Stimulated activated CD8-positive, alpha-beta memory T cell treated with anti-CD3 and anti-CD28 coated beads, Interleukin-4, amount 100 ng/mL, for 48 hours (primary cell): ENCODE measurements around the gene TDRKH.

Experiments used
- DNase-seq: peaks from one replicate; pipeline ENCODE4 v3.0.0-alpha.2; 2020

The TDRKH gene

DNA sequence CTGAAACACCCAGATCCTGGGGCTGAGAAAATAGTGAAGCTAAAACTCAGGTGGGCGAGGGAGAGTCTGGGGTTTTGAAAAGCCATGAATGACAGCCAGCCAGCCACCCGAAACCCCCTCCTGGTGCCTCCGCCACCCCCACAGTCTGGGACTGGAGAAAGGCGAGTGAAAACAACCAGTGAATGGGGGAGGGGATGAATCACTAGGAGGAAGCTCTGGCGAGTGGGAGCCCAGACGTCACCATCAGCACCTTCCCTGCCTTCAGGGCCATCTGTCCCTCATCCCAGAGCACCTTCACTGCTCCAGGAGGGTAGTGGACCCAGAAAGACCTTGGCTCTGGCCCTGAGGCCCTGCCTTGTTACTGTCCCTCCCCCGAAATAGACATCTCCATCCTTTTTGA is 32.1 kb upstream of the TDRKH start:
- DNase-seq = peak; percentile 81

DNA sequence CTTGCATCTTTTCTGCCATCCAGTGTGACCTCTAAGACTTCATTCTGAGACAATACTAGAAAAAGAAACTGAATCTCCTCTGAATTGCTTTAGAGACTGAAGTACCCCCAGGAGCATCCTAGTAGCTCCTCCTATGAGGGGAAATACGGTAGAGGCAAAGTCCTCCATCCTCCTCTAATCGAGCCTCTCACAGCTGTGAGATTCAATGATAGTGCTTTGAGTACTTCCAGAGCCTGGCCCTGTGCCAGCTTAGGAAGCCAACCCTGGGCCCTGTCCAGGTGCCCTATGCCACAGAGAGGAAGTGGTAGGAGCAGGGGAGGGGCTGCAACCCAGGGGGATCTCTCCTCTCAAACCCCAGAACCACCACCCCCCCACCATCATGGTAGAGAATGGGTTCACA is 30.6 kb upstream of the TDRKH start:
- DNase-seq = no peak

DNA sequence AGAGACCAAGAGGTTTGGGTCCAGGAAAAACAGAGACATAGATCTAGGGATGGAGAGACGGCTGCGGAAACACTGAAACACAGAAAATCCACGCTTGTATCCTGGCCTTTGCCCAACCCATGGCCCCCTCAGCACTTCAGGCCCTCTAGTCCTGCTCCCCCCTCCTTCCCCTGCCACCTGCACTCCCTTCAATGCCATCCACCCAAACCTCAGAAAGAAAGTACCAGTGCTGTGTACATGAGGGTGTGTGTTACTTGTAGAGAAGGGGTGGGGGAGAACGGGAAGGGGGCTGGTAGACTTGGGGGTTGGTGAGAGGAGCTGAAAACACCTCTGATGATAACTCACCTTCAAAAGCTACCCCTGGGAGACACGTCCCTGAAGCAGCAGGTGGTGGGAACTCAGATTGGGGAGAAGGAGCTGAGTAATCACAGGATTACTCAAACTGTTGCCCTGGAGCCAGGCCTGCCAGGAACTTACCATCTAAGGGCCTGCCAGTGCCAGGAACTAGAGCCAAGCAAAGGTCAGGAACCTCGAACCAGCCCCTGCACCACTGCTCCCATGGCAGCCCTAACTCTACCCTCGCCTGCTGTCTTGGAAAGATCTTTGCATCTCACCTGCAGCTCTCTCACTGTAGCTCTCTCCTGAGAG is 29.8 kb upstream of the TDRKH start:
- DNase-seq = peak; percentile 63

DNA sequence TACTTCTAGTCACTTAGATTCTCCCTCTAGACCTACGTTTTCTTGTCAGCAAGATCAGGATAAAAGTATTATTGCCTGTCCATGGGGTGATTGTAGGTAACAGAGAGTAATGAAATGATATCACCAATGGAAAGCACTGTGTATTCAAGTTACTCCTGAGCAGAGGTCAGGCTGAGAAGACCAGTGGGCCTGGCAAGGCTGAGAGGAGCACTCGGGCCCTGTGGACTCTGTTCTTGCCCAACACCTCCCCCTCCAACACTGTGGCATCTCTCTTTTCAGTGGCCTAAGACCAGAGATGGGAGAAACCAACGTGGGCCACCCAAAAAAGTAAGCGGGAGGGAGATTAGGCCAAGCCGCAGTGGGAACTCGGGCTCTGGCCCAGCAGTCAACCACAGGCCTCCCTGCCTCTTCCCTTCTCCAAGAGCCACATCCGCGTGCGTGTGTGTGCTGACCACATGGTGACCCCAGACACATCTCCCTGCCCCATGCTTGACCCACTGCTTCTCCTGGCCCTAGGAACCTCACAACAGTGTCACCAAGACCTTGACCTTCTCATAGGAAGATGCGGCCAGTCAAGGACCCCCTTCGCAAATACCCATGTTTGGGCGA is 29.0 kb upstream of the TDRKH start:
- DNase-seq = no peak

DNA sequence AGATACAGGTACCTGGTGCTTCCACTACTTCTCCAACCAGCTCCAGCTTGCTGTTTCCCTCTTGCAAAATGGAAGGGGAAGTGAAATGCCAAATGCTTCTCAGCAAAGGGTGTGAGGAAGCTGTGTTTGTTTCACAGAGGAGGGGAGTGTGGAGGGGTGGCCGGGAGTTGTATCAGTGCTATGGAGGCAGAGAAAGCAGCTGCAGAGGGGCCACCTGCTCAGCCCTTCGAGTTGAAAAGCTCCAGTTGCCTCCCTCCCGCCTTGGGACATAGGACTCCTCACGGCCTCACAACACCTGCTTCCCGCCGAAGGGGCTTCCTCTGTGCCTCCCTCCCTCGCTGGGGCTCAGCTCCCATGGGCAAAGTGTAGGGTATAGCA is 27.0 kb upstream of the TDRKH start:
- no peak for DNase-seq

DNA sequence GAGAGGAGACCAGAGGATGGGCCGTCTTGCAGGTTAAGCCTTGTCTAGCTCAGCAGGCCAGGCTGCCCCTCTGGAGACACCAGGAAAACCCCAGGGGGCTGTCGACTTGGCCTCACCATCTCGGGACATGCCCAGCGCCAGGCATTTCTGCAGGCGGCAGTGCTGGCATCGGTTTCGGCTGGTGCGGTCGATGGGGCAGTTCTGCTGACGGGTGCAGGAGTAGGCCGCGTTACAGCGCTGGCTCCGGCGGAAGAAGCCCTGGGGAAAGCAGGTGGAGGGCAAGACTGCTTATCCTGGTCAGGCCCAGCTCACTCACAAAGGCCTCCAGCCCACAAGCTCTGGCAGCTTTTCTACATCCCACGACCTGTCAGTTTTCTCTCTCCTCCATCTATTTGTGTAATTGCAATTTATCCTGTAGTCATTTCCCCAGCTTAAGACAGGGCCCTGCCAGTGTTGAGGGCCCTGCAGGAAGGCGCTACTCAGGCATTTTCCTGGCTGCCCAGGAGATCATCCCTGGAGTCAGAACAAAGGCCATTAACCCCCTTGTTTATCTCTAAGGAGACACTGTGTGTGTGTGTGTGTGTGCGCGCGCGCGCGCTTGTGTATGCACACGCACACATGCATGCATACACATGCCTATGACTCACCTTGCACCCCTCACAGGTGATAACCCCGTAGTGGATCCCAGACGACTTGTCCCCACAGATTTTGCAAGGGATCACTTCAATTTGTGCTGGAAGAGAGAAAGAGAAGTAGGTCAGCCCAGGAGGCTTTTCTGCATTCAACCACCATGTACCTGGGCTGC is 26.4 kb upstream of the TDRKH start:
- no peak for DNase-seq

DNA sequence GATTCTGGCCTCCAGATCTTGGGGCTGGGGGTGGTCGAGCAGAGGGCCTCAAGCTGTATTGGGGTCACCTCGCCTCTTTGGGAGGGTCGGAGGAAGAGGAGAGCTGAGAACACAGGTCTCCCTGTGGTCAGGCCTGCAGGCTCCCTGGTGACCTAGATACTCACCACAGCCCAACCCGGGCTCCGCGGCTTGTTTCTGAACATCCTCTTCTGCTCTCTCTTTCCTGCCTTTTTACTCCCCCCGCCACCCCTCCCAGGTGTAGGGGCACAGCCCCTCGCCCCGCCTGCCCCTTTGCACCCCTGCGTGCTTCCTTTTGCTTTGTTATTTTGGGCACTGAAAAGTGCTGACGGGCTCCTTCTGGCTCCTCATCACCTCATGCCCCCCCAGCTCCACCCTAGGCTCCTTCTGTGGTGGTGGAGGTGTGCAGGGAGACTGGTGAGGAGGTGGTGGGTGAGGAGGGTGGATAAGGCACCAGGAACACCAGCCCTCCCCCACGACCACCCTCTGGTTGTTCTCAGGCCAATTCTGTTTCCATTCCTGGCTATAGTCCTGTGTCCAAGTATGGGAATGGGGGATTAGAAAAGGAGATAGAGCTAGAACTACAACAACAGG is 25.5 kb upstream of the TDRKH start:
- no peak for DNase-seq

DNA sequence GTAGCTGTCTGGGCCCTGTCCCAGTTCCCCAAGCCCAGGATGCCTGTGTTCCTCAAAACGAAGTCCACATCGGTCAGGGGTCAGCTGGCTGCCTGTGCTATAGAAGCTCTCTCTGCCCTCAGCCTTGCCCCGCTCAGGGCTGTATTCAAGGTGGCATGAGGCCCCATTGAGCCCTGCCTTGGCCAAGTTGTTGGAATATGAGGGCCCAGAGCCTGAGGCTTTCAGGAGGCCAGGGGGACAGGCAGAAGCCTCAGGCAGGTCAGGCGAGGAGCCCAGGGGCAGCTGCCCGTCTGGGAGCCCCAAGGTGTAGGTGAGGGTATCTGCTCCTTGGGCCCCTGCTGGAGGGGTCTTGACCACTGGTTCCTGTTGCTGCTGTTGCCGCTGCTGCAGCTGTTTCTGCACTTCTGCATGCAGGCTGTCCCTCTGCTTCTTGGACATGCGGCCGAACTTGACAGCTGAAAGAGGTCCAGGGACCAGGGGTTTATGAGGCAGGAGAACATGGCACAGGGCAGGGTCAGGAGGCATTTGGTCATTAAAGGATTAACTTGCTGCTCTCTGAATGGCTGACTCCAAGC is 24.8 kb upstream of the TDRKH start:
- DNase-seq = no peak

DNA sequence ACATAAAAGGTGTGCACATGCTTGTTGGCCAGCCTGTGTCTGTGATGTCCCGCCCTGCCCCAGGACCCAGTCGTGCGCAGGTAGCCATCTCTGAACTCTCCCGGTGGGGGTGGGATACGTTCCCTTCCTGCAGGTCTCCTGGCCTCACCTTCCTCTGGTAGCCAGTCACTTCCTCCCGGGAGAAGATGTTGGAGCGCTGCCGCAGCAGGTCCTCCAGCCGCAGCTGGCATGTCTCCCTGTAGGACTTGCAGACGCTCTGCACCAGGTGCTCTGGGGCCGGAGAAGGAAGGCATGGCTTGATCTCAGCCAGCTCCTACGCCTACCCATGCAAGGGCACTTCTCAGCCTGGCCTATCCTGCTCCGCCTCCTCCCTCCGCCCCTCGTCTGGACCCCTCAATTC is 24.1 kb upstream of the TDRKH start:
- DNase-seq = no peak

DNA sequence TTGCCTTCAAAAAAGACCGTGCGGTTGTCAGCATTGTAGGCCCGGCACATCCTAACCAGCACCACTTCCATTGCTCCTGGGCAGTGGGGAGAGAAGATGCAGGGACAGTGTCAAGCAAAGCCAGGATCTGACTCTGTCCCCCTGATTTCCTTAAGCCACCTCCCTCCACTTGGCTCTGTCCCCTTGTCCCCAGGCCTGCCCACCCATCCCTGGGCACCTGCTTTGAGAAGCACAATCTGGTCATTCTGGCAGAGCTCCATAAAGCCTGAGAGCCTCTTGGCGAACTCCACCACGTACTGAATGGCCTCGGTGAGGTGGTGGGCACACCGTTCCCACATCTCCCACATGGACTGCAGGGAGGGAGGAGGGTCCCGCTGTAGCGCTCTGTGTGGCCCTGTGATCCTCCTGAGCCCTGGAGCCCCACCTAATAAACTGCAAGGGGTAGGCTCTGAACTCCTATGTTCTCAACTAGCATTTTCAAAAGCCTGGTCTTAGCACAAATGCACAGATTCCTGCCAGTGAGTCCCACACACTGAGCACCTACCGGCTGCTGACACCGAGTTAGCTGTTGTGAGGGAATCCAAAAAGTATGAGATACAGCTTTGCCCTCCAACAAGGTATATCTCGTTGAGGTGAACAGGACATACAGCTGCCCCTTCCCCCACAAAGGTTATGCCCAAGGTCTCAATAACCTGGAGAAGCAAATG is 23.1 kb upstream of the TDRKH start:
- no peak for DNase-seq

DNA sequence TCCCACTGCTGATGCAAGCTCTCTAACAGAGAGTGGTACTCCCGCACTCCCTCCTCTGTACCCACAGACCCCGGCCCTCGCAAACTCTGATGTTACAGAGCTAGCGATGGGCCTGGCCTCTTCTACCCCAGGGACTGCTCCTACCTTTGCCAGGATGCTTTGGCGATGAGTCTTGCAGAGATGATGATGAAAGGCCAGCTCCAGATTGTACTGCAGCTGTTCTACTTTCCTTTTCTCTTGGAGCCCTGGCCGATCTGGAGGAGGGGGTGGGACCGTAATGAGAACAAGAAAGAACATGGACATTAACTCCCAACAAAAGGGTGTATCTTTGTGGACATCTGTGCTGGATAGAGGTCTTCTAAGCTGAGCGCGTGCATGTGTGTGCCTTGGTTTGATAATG is 20.9 kb upstream of the TDRKH start:
- no peak for DNase-seq

DNA sequence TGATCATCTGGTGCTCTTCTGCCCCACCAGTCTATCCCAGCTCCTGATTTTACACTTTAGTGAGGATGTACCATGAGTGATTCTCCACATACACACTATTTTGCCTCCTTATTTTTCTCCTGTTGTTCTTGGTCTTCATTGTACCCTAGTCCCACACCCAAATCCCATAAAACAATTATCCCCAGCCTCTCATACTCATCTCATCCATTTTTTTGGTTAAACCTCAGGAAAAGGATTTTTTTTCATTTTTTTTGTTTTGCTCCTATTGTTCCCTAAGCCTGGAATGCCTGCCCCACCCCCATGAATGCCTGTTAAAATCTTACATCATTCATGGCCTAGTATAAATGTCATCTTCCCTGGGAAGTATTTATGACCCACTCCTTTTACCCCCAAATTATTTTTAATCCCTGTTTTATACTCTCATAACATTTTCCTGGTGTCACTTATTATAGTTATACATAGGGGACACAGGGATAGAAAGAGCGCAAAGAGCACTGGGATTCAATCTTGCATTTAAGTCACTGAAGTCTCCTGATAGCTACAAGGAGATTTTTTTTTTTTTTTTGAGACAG is 19.8 kb upstream of the TDRKH start:
- no peak for DNase-seq

DNA sequence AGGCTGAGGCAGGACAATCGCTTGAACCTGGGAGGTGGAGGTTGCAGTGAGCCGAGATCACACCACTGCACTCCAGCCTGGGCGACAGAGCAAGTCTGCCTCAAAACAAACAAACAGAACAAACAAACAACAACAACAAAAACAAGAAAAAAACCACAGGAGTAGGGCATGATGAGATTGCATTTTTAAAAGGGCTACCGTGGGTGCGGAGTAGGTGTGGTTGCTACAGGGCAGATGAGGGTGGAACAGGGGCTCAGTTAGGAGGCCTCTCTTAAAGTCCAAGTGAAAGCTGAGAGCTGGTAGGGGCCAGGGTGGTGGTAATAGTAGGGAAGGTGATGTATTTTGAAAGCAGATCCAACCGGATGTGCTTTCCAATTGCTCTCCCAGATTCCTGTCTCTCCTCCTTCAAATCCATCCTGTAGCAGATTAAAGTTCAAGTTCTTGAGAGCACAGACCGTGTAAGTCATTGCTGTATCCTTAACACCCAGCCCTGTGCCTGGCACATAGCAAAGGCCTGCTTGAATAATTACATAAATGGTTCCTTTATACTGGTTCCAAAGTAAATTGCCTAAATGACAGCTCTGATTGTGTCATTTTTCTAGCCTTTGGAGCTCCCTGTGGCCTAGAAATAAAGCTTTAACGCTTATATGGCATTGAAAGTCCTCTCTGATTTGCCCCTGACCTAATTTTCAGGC is 19.1 kb upstream of the TDRKH start:
- no peak for DNase-seq

DNA sequence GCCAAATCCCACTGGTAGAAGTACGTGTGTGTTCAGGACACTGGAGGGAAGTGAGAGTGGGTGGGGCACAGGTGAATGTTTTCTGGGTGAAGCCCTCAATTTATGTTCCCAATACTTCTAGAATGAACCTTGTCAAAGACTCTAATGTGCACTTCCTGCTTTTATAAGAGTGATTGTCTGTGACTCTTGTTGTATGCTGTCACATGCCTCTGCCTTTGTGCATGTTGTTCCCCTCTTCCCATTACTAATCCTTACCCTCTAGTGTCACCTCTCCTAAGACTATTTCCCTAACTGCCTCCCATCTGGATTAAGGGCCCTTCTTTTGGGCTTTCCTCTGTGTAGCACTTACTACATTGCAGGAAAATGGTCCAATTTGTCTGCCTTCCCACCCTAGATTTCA is 17.5 kb upstream of the TDRKH start:
- DNase-seq = no peak

DNA sequence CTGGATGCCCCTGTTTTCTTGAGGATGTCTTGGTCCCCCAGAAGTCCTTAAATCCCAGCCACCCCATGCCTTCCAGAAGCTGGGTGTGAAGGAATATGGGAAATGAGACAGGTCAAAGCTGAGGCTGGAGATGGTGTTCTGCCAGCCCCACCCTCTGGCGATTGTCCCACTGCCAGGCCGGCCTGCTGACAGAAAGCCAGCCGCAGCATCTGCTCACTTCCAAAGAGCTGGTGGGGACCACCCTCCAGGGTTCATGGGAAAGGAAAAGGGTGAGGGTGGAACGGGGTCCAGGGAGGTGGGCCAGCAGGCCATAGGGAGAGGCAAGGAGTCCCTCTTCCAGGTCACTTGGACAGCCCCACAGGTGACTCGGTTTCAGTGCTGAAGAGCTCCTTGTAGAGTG is 16.8 kb upstream of the TDRKH start:
- no peak for DNase-seq

DNA sequence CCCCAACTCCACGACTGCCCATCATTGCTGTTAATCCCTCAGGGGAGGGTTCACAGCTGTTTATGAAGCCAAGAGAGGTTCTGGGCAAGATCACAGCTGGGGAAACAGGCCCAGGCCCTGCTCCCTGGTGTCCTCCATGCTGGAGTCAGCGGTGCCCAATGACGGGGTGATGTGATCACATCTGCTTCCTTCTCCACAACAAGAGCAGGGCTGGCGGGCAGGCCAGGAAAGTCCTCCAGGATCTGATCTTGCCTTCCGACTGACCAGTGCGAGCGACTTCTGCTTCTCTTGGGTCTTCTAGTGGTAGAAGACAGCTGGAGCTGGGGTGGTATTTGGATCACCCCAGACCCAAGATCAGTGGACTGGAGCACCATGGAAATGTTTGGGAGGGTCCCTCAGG is 15.9 kb upstream of the TDRKH start:
- no peak for DNase-seq

DNA sequence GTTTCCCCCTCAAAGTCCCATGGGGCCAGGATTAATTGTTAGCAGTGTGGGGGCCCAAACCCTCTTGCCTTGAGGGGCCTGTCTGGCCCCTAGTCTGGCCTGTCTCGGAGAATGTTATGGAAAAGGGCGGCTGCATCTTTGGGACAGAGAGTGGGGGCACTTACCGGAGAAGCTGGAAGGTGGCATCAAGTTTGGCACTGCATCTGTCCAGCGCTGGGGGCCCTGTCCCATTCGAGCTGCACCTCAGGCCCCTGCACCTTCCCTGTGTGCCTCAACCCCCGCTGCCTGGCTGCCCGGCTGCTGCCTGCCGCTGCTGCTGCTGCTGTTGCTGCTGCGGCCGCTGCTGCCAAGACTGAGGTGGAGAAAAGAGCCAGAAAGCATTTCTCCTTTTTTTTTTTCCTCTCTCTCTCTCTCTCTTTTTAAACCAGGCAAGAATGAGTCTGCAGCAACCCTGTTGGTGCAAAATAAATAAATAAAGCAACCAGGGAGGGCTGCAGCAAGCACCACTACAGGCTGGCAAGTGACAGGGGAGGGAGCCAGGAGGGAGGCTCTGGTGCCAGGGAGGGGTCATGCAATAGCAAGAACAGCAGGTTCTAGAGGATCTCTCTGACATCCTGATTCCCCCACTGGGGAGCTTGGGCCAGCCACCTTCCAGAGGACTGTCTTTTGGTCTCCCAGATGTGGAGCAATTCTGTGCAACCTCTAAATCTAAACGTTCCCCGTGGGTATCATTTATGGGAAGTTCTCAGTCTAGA is 14.9 kb upstream of the TDRKH start, which contains the start of gene LINGO4:
LINGO4 (minus strand) TSS at position 354 of the 755 bp plus-strand sequence. CDS start 2,715 bp downstream, outside the sequence.
- DNase-seq = no peak

DNA sequence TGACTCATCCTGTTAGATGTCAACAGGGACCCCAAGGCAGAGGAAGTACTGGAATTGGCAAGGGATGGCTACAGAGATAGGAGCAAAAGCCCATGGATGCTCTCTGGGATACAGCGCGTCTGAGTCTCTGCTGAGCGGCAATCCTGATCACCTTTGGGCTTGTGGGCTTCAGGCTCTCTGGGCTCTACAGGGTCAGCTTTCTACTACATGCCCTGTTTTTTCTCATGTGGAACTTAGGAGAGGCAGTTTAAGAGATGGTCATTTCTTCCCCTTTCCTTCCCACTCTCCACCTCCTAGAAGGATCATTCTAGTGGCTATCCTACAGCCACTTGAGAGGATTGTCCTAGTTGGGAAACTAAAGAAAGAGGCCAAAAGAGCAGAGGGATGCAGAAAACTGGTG is 13.6 kb upstream of the TDRKH start:
- DNase-seq = no peak

DNA sequence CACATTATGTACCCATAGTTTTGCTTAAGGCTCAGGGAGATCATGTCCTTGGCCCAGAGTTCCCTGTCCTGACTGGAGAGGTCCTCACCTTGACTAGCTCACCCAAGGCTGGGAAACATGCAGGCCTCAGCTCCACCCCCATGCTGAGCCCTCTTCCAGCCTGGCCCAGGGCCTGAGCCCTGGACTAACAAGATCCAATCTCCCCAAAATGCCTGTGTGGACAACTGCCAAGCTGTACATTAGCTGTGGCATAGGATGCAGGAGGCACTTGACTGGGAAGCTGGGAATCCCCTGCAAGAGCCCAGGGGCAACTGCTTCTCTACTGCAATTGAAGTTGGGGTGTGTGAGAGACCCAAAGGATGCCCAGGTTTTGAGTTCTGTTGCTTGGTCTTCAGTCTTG is 12.9 kb upstream of the TDRKH start:
- no peak for DNase-seq

DNA sequence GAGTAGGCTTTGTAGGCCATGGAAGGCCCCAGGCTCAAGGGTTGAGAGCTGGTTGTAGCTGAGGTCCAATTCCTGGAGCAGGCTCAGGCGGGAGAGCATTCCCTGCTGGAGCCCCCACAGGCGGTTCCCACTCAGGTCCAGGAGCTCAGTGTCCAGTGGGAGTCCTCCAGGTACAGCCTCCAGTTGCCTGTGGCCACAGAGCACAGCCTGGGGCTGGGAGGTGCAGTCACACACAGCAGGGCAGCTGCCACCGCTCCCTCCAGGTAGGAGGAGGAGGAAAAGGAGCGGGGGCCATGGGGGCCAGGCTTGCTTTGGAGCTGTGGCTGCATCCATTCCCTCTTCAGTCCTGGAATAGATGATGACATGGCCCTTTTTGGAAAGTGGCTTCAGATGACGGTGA is 12.1 kb upstream of the TDRKH start:
- no peak for DNase-seq

DNA sequence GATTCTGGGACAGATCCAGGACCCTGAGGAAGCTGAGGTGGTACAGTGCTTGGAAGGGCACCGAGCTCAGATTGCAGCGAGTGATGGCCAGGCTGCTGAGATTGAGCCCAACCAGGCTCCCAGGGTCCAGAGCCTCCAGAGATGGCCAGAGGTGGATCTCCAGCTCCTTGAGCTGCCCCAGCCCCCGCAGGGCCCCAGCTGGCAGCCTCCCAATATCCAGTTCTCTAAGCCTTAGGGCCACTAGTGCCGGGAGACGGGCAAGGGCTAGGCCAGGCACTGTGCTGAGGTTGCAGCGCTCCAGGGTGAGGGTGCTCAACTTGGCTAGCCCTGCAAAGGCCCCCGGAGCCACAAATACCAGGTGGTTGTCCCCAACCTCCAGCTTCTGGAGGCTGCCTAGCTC is 11.5 kb upstream of the TDRKH start:
- DNase-seq = no peak
